ENCODE data around the gene BTBD19.
"Not testable (repeated sequence)": the region's sequence is repeated elsewhere in the genome, so short reads cannot be mapped to it uniquely, and the experiment has no call there.

The BTBD19 gene

GRCh38 chr1:44808938-44809917 lies 905 bp downstream of the BTBD19 start:
- H3K4me3 ChIP-seq (ENCODE audit: low read depth in 1 of 5, low read length in 5 of 5) = peak overlapping the region; percentile 42 to 61 (median 58)
- peak overlapping the region; percentile 67 to 91 (median 79) for H3K9ac ChIP-seq (ENCODE audit: low read length in 5 of 5)
- H3K27ac ChIP-seq (ENCODE audit: low read depth, low read length) = peak overlapping the region; percentile 97
- no peaks in the 10 kb centered on the region for H3K27me3 ChIP-seq (ENCODE audit: control insufficient read depth in 5 of 5, insufficient read depth in 4 of 5, low read length in 5 of 5)
- H3K4me1 ChIP-seq (ENCODE audit: control insufficient read depth in 5 of 5, insufficient read depth in 5 of 5, low read length in 5 of 5) = peaks cover 30 to 93% (median 76%) of the 10 kb centered on the region in 5 donors
- H3K9me3 ChIP-seq (ENCODE audit: control insufficient read depth in 5 of 5, low read length in 5 of 5) = no peaks in the 10 kb centered on the region
- peaks cover 0 to 22% (median 21%) of the 10 kb centered on the region in 5 donors for H3K36me3 ChIP-seq (ENCODE audit: control insufficient read depth in 5 of 5, insufficient read depth in 5 of 5, low read length in 5 of 5)

GRCh38 chr1:44810101-44810761 lies 1.9 kb downstream of the BTBD19 start:
- peak overlapping the region; percentile 97 for H3K27ac ChIP-seq (ENCODE audit: low read depth, low read length)
- H3K4me3 ChIP-seq (ENCODE audit: low read depth in 1 of 5, low read length in 5 of 5) = peak overlapping the region; percentile 4 to 61 (median 55)
- no peaks in the 10 kb centered on the region for H3K9me3 ChIP-seq (ENCODE audit: control insufficient read depth in 5 of 5, low read length in 5 of 5)
- H3K4me1 ChIP-seq (ENCODE audit: control insufficient read depth in 5 of 5, insufficient read depth in 5 of 5, low read length in 5 of 5) = peaks cover 29 to 87% (median 76%) of the 10 kb centered on the region in 5 donors
- peaks cover 0 to 18% (median 14%) of the 10 kb centered on the region in 5 donors for H3K36me3 ChIP-seq (ENCODE audit: control insufficient read depth in 5 of 5, insufficient read depth in 5 of 5, low read length in 5 of 5)
- peak overlapping the region in 3 of 5 donors; percentile 4 to 91 (median 72) for H3K9ac ChIP-seq (ENCODE audit: low read length in 5 of 5)
- H3K27me3 ChIP-seq (ENCODE audit: control insufficient read depth in 5 of 5, insufficient read depth in 4 of 5, low read length in 5 of 5) = no peaks in the 10 kb centered on the region

GRCh38 chr1:44810762-44811105 lies 2.4 kb downstream of the BTBD19 start:
- Histone ChIP-seq H3K27ac (ENCODE audit: low read depth, low read length) (peak overlapping the region; percentile 97), H3K4me1 (ENCODE audit: control insufficient read depth in 5 of 5, insufficient read depth in 5 of 5, low read length in 5 of 5) (peaks cover 29 to 82% (median 71%) of the 10 kb centered on the region in 5 donors), H3K9ac (ENCODE audit: low read length in 5 of 5) (peak overlapping the region in 1 of 5 donors; percentile 91), H3K4me3 (ENCODE audit: low read depth in 1 of 5, low read length in 5 of 5) (peak overlapping the region in 1 of 5 donors; percentile 55), H3K36me3 (ENCODE audit: control insufficient read depth in 5 of 5, insufficient read depth in 5 of 5, low read length in 5 of 5) (peaks cover 0 to 14% (median 10%) of the 10 kb centered on the region in 5 donors)
- not testable (repeated sequence) for H3K27me3 ChIP-seq (ENCODE audit: control insufficient read depth in 5 of 5, insufficient read depth in 4 of 5, low read length in 5 of 5); H3K9me3 ChIP-seq (ENCODE audit: control insufficient read depth in 5 of 5, low read length in 5 of 5)

- H3K9ac ChIP-seq (ENCODE audit: low read length in 5 of 5) = peak overlapping the region in 1 of 5 donors; percentile 27
- no peaks in the 10 kb centered on the region for H3K9me3 ChIP-seq (ENCODE audit: control insufficient read depth in 5 of 5, low read length in 5 of 5)
- peak overlapping the region; percentile 97 for H3K27ac ChIP-seq (ENCODE audit: low read depth, low read length)
- no peak overlapping the region for H3K4me3 ChIP-seq (ENCODE audit: low read depth in 1 of 5, low read length in 5 of 5)
- H3K36me3 ChIP-seq (ENCODE audit: control insufficient read depth in 5 of 5, insufficient read depth in 5 of 5, low read length in 5 of 5) = peaks cover 0 to 12% (median 7%) of the 10 kb centered on the region in 5 donors
- peaks cover 29 to 77% (median 69%) of the 10 kb centered on the region in 5 donors for H3K4me1 ChIP-seq (ENCODE audit: control insufficient read depth in 5 of 5, insufficient read depth in 5 of 5, low read length in 5 of 5)
- no peaks in the 10 kb centered on the region for H3K27me3 ChIP-seq (ENCODE audit: control insufficient read depth in 5 of 5, insufficient read depth in 4 of 5, low read length in 5 of 5)
Measured at GRCh38 chr1:44811234-44811633, 2.9 kb downstream of the BTBD19 start.

GRCh38 chr1:44812822-44813543 lies 4.7 kb downstream of the BTBD19 start:
- Histone ChIP-seq H3K27me3 (ENCODE audit: control insufficient read depth in 5 of 5, insufficient read depth in 4 of 5, low read length in 5 of 5) (no peaks in the 10 kb centered on the region), H3K9ac (ENCODE audit: low read length in 5 of 5) (peak overlapping the region in 2 of 5 donors; percentile 59 to 72), H3K4me3 (ENCODE audit: low read depth in 1 of 5, low read length in 5 of 5) (peak overlapping the region in 4 of 5 donors; percentile 57 to 69 (median 67)), H3K27ac (ENCODE audit: low read depth, low read length) (peak overlapping the region; percentile 61), H3K36me3 (ENCODE audit: control insufficient read depth in 5 of 5, insufficient read depth in 5 of 5, low read length in 5 of 5) (peaks cover 0 to 7% (median 2%) of the 10 kb centered on the region in 5 donors), H3K9me3 (ENCODE audit: control insufficient read depth in 5 of 5, low read length in 5 of 5) (no peaks in the 10 kb centered on the region), H3K4me1 (ENCODE audit: control insufficient read depth in 5 of 5, insufficient read depth in 5 of 5, low read length in 5 of 5) (peaks cover 17 to 59% (median 52%) of the 10 kb centered on the region in 5 donors)

GRCh38 chr1:44815926-44816325 lies 7.6 kb downstream of the BTBD19 start:
- not testable (repeated sequence) for H3K27me3 ChIP-seq (ENCODE audit: control insufficient read depth in 5 of 5, insufficient read depth in 4 of 5, low read length in 5 of 5); H3K4me3 ChIP-seq (ENCODE audit: low read depth in 1 of 5, low read length in 5 of 5); H3K9me3 ChIP-seq (ENCODE audit: control insufficient read depth in 5 of 5, low read length in 5 of 5); H3K27ac ChIP-seq (ENCODE audit: low read depth, low read length); H3K9ac ChIP-seq (ENCODE audit: low read length in 5 of 5); H3K36me3 ChIP-seq (ENCODE audit: control insufficient read depth in 5 of 5, insufficient read depth in 5 of 5, low read length in 5 of 5)
- peaks cover 3 to 47% (median 40%) of the 10 kb centered on the region in 5 donors for H3K4me1 ChIP-seq (ENCODE audit: control insufficient read depth in 5 of 5, insufficient read depth in 5 of 5, low read length in 5 of 5)

- Histone ChIP-seq H3K36me3 (ENCODE audit: control insufficient read depth in 5 of 5, insufficient read depth in 5 of 5, low read length in 5 of 5) (peaks cover 0 to 7% (median 2%) of the 10 kb centered on the region in 5 donors), H3K27ac (ENCODE audit: low read depth, low read length) (no peak overlapping the region), H3K9me3 (ENCODE audit: control insufficient read depth in 5 of 5, low read length in 5 of 5) (no peaks in the 10 kb centered on the region), H3K27me3 (ENCODE audit: control insufficient read depth in 5 of 5, insufficient read depth in 4 of 5, low read length in 5 of 5) (no peaks in the 10 kb centered on the region), H3K9ac (ENCODE audit: low read length in 5 of 5) (no peak overlapping the region), H3K4me3 (ENCODE audit: low read depth in 1 of 5, low read length in 5 of 5) (no peak overlapping the region), H3K4me1 (ENCODE audit: control insufficient read depth in 5 of 5, insufficient read depth in 5 of 5, low read length in 5 of 5) (peaks cover 3 to 37% (median 31%) of the 10 kb centered on the region in 5 donors)
Measured at GRCh38 chr1:44817307-44817706, 9.0 kb downstream of the BTBD19 start.

GRCh38 chr1:44817771-44818495 lies 9.6 kb downstream of the BTBD19 start:
- Histone ChIP-seq H3K4me1 (ENCODE audit: control insufficient read depth in 5 of 5, insufficient read depth in 5 of 5, low read length in 5 of 5) (peaks cover 3 to 34% (median 30%) of the 10 kb centered on the region in 5 donors), H3K9ac (ENCODE audit: low read length in 5 of 5) (no peak overlapping the region), H3K9me3 (ENCODE audit: control insufficient read depth in 5 of 5, low read length in 5 of 5) (no peaks in the 10 kb centered on the region), H3K4me3 (ENCODE audit: low read depth in 1 of 5, low read length in 5 of 5) (no peak overlapping the region), H3K27me3 (ENCODE audit: control insufficient read depth in 5 of 5, insufficient read depth in 4 of 5, low read length in 5 of 5) (no peaks in the 10 kb centered on the region), H3K36me3 (ENCODE audit: control insufficient read depth in 5 of 5, insufficient read depth in 5 of 5, low read length in 5 of 5) (peaks cover 0 to 7% (median 2%) of the 10 kb centered on the region in 5 donors), H3K27ac (ENCODE audit: low read depth, low read length) (no peak overlapping the region)

- peaks cover 0 to 7% (median 2%) of the 10 kb centered on the region in 5 donors for H3K36me3 ChIP-seq (ENCODE audit: control insufficient read depth in 5 of 5, insufficient read depth in 5 of 5, low read length in 5 of 5)
- peak overlapping the region; percentile 73 for H3K27ac ChIP-seq (ENCODE audit: low read depth, low read length)
- H3K4me1 ChIP-seq (ENCODE audit: control insufficient read depth in 5 of 5, insufficient read depth in 5 of 5, low read length in 5 of 5) = peaks cover 3 to 23% (median 20%) of the 10 kb centered on the region in 5 donors
- H3K9me3 ChIP-seq (ENCODE audit: control insufficient read depth in 5 of 5, low read length in 5 of 5) = no peaks in the 10 kb centered on the region
- peak overlapping the region in 4 of 5 donors; percentile 58 to 97 (median 70) for H3K9ac ChIP-seq (ENCODE audit: low read length in 5 of 5)
- no peaks in the 10 kb centered on the region for H3K27me3 ChIP-seq (ENCODE audit: control insufficient read depth in 5 of 5, insufficient read depth in 4 of 5, low read length in 5 of 5)
- H3K4me3 ChIP-seq (ENCODE audit: low read depth in 1 of 5, low read length in 5 of 5) = peak overlapping the region; percentile 58 to 94 (median 75)
Measured at GRCh38 chr1:44819196-44819607, 10.9 kb downstream of the BTBD19 start.

All from subcutaneous abdominal adipose tissue (tissue), 5 donors.